Retina (tissue), 1 donor: ENCODE data around the gene C19orf25.
"Not testable (repeated sequence)": the region's sequence is repeated elsewhere in the genome, so short reads cannot be mapped to it uniquely, and the experiment has no call there.

Source experiments
- DNase-seq: peaks from one replicate; pipeline ENCODE4 v3.0.0-alpha.2; 2016

C19orf25 gene

DNA sequence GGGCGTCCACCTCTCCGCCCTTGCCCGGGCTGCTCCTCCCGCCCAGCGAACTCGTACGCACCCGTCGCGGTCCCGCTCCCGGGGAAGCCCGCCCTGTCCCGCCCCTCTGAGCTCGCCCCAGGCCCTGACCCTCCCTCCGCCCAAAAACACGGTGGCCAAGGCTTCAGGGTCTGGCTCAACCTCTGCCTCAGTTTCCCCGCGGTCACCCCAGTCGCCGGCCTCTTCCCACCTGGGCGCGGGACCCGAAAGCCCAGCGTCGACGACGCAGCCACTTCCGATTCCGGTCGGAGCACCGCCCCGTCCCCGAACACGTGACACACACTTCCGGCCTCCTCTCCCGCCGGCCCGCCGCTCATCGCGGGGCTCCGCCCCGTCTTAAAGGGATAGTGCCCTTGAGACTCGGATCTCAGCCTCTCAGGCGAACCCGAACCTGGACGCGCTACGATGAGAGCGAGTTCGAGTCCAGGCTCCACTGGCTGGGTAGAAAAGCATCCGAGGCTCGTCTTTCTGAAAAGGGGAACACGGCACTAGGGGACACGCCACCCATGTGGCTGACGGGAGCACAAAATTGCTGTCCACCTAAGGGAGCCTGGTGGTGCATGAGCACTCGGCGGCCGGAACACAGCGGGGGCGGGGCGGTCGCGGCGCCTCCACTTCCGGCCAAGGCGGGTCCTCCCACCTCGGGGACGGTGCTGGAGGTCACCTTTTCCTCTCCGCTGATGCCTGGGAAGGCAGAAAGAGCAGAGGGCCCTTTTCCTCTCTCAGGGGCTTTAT lies at the start of gene C19orf25:
Gene C19orf25 (minus strand): TSS at position 282 of the 774 bp plus-strand sequence. CDS start 312 bp downstream, outside the sequence.
- peak; percentile 97 for DNase-seq

DNA sequence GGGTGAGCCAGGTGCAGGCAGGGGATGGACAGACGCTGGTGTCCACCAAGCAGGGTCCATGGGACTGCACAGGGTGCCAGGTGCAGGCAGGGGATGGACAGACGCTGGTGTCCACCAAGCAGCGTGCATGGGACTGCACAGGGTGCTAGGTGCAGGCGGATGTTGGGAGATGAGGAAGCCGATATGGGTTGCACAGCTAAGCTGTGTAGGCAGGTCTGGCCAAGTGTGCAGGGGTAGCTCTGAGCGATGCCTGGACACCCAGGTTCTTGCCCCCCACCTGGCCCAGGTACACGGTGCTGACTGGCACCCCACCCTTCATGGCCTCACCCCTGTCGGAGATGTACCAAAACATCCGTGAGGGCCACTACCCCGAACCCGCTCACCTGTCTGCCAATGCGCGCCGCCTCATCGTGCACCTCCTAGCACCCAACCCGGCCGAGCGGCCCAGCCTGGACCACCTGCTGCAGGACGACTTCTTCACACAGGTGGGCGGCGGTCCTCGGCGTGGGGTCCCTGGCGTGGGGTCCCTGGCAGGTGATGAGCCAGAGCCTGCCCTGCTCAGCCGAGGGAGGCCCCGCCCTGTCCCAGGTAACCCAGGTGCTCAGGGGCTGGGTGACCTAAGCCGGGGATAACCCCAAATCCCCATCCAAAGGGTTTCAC lies 48.8 kb upstream of the C19orf25 start:
- no peak for DNase-seq

DNA sequence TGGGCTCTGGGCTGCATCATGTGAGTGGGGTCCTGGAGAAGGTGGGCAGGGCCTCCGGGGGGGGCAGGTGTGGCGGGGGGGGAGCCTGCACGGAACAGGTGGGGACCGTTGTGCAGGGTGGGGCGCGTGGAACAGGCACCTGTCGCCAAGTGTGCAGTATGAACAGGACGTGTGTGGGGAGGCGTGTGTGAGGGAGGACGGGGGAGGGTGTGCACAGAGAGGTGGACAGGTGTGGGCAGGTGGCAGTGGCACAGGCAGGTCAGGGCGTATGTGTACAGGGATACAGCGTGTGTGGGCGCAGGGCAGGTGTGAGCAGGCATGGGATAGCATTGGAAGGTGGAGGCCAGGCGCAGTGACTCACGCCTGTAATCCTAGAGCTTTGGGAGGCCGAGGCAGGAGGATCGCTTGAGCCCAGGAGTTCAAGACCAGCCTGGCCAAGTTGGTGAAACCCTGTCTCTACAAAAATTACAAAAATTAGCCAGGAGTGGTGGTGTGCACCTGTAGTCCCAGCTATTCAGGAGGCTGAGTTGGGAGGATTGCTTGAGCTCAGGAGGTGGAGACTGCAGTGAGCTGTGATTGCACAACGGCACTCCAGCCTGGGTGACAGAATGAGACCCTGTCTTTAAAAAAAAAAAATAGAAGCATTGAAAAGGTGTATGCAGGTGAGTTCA lies 48.1 kb upstream of the C19orf25 start:
- DNase-seq = no peak

DNA sequence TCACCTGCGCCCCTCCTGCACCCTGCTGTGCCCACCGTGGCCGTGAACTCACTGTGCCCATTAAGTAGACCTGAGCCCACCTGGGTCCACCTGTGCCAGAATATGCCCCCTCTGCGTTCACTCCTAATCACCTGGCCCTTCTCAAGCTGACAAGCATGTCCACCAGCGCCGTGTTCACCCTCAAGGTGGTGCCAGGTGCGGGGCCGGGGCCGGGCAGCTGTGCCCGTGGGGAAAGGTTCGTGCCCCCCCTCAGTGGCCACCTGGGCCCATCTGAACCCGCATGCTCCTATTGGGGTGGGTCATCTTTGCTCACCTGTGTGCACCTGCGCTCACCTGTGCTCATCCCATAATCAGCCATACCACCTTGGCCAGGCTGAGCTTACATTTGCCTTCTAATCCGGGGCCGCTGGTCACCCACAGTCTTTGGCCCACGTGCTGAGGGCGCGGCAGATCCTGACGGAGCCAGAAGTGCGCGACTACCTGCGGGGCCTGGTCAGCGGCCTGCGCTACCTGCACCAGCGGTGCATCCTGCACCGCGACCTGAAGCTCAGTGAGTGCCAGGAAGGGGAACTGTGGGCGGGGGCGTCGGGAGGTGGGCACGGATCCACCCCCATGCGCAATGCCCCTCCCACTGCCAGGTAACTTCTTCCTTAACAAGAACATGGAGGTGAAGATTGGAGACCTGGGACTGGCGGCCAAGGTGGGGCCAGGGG lies 47.2 kb upstream of the C19orf25 start:
- no peak for DNase-seq

DNA sequence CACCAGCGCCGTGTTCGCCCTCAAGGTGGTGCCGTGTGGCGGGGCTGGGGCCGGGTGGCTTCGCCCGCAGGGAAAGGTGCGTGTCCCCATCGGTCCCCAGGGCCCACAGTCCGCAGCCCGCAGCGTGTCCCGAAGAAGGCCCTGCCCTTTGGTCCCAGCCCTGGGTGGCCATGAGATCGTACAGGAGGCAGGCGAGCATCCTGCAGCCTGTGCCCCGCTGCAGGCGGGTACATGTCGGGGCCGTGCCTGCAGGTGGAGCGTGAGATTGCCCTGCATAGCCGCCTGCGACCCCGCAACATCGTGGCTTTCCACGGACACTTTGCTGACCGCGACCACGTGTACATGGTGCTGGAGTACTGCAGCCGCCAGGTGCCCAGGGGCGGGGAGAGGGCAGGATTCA lies 46.3 kb upstream of the C19orf25 start:
- no peak for DNase-seq

DNA sequence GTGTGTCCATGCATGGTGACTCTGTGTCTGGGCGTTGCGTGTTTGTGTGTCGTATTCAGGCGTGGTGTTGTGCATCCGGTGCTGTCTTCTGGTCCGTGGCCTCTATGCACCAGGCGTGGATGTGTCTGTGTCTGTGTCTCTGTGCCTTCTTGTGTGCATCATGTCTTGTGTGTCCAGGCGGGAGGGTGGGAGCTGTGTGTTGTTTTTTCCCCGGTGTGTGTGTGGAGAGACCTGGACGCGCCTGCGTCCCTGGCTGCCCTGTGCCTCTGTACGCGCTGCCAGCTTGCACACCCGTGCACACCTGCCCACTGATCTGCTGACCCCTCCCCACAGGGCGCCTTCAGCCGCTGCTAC lies 45.9 kb upstream of the C19orf25 start:
- DNase-seq = no peak

DNA sequence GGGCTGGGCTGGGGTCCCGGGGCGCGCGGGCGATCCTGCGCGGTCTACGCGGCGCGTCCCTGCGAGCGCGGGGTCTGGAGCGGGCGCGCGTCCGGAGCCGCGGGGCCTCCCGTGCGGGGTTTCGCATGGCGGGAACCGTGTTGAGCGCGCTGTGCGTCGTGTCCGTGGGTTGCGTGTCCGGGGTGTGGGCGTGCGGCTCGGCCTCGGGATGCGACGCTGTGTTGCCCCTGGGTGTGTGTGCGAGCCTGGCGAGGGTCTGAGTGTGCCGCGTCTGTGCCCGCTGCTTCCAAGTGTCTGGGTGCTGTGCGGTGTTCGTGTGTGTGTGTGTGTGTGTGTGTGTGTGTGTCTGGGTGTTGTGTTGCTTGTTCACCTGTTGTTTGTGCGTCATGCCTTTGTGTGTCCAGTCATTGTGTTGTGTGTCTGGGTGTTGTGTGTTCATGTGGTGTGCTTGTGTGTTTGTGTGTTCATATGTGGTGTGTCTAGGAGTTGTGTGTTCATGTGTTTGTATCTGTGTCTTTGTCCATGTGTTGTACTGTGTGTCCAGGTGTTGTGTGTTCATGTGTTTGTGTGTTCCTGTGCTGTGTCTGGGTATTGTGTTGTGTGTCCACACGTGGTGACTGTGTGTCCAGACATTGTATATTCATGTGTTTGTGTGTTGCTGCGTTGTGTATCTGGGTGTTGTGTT lies 45.4 kb upstream of the C19orf25 start:
- peak; percentile 52 for DNase-seq

DNA sequence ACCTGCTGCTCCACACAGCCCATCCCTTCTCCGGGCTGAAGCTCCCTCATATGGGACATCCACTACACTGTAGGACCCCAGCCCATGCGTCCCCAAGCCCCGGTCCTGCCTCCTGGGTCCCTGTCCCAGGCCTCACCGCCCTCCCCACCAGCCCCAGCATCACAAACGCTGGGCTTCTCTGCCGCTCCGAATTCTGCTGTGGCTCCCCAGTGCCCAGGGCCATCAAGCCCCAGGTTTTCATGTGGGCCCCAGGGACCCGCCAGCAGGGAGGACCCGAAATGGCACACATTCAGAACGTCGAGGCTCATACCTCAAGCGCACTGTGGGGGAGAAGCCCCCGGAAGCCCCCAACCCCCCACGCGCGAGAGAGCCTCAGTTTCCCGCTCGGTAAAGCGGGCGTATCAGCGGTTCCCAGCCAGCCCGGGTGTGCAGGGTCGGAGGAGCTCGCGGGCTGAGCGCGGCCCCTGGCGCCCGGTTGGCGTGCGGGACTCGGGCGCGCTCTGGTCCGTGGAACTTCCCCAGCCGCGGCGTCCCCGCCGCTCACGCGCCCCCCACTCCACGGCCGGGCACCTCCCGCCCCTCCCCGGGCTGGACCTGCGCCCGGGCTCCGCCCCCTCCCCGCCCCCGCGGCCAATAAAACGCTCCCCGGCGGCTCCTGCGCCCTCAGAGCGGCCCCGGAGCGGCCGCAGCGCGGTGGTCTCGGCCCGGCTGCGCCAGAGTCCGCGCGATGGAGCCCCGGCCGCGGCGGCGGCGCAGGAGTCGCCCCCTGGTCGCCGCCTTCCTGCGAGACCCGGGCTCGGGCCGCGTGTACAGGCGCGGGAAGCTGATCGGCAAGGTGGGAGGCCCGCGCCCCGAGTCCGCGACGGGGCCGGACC lies 44.6 kb upstream of the C19orf25 start, which contains the start of gene PLK5:
Gene PLK5 (plus strand): TSS at position 666 of the 875 bp plus-strand sequence. CDS start 2,920 bp downstream, outside the sequence.
- no peak for DNase-seq

DNA sequence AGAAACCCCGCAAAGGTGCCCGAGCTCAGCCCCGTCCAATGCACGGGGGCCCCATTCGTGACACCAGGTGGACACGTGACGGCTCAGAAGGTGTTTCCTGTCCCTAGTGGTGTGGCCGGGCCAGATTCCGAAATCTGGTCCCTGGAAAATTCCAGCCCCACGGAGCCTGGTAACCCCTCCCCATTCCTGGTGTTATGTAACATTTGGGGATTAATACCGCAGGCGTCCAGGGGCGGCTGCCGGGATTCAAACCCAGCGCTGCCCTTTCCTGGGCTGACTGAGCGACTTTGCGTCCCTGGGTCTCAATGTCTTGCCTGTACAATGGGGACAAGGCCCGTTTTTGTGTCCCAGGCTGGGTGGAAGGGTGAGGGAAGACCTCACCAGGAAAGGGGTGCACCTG lies 43.8 kb upstream of the C19orf25 start:
- DNase-seq = no peak

DNA sequence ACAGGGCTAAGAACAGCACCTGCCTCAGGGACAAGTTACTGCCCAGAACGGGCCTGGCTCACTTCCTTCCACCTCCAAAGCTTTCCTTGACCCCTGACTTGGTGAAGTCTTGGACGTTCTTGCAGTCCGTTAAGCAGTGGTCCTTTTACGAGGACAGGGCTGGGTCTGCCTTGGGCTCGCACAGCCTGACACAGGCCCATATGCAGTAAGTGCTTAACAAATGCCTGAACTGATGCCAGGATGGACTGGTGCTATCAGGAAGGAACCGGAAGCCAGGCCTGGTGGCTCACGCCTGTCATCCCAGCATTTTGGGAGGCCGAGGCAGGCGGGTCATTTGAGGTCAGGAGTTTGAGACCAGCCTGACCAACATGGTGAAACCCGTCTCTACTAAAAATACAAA lies 43.0 kb upstream of the C19orf25 start:
- no peak for DNase-seq

DNA sequence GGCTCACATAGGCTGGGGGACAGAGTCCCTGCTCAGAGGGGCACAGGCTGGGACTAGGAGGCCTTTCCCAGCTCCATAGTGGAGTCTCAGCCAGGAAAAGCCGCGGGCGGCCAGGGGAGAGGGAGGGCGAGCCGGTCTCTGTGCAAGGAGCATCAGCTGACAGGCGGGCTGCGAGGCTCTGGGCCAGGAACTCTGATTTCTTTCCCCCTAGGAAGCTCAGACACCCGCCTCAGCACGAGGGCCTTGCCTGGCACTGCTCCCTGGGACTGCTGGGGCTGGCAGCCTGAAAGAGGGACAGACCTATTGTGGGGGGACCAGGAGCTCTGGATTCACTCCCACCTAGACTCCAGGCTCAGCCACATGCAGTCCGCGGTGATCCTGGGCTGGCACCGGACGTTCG lies 42.6 kb upstream of the C19orf25 start:
- DNase-seq = no peak

DNA sequence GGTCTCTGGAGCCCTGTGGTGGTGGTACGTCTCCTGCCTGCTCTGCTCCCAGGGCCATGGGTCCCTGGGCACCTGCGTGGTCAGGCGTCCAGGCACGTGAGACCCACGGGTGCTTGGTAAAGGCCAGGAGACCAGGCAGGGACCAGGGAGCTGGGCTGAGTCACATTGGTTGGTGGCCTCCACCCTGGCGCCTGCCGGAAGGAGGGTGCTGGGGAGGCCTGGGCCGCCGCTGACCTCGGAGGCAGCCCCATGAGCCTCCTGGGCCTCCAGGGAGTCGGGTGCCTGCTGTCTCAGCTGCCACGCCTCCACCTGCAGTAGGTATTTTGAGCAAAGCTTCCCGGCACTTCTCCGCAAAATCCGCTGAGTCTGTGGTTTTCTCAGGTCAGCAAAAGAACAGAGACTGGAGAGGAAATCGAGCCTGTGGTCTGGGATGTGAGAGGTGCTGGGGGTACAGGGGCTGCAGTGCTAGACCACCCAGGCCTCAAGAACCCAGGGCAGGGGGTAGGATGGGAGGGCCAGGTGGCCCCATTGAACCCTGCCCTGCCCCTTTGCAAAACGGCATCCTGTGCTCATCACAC lies 41.3 kb upstream of the C19orf25 start:
- no peak for DNase-seq

DNA sequence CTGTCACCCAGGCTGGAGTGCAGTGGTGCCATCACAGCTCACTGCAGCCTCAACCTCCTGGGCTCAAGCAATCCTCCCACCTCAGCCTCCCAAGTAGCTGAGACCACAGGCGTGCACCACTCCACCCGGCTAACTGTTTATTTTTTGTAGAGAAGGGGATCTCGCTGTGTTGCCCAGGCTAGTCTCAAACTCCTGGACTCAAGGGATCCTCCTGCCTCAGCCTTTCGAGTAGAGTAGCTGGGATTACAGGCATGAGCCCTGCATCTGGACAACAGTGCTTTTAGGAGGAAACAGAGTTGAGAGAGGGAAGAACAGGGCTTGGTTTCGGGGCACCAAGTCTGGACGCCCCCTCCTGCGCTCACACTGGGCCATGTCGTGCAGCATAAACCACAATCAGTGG lies 40.8 kb upstream of the C19orf25 start:
- DNase-seq = not testable (repeated sequence)

DNA sequence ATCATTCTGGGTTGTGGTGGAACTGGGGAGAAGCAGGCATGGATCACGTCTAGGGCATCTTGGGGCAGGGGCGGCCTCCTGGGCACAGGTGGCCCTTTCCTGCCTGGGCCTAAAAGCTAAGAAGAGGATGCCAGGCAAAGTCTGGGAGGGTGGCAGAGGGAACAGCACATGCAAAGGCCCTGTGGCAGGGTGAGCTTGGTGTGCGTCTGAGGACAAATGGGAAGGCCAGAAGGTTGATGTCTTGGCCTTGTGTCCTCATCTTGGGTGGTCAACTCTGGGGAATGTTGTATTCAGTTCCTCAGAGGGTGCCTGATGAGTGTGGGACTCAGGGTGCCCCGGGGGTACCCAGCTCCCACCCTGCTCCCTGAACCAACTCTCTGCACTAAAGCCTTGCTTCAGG lies 39.5 kb upstream of the C19orf25 start:
- no peak for DNase-seq

DNA sequence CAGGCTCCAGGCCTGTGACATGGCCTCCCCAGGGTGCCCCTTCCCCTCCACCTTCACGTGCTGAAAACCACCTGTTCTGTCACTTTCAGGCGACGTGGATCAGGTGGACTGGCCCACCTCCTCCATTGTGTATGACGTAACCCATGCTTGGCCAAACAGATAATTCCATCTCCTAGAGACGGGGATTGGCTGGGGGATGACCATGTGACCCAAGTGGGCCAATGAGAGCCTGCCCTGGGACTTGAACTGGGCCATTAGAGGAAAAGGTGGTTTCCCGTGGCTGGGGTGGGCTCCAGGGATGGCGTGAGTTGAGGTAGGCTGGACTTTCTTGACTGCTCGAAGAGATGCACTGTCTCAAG lies 37.4 kb upstream of the C19orf25 start:
- DNase-seq = no peak

DNA sequence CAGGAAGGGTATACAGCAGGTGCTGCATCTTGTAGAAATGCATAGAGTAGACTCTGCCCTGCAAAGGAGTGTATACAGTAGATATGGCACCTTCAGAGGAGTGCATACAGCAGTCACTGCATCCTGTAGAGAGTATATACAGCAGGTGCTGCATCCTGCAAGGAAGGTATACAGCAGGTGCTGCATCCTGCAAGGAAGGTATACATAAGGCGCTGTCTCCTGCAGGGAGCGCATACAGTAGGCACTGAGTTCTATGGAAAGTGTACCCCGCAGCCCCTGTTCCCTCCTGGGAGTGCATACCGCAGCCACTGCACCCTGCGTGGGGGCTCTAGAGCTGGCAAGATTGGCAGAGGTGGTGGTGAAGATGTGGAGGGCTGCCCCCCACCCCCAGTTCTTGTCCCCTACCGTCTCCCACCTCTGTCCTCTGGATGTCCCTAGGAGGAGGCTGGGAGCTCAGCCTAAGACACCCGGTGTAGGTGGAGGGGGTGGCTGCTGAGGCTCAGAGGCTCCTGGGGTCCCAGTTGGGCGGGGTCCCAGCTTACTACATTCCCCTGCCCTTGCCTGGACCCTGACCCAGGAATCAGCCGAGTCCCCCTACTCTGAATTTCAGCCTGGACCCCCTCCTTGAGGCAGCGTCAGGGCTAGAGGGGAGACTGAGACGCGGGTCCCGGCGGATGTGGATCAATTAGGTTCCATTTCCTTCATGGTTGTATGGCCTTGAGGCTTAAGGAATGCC lies 36.1 kb upstream of the C19orf25 start:
- no peak for DNase-seq

DNA sequence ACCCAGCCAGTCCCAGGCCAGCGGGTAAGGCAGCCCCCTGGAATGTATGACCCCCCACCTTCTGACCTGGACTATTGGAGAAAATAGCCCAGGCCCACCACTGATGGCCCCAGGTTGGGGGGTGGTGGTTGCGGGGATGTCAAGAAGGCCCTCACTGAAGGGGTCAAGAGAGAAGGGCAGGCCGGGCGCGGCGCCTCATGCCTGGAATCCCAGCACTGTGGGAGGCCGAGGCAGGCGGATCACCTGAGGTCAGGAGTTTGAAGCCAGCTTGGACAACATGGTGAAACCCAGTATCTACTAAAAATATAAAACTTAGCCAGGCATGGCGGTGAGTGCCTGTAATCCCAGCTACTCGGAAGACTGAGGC lies 35.3 kb upstream of the C19orf25 start:
- no peak for DNase-seq

DNA sequence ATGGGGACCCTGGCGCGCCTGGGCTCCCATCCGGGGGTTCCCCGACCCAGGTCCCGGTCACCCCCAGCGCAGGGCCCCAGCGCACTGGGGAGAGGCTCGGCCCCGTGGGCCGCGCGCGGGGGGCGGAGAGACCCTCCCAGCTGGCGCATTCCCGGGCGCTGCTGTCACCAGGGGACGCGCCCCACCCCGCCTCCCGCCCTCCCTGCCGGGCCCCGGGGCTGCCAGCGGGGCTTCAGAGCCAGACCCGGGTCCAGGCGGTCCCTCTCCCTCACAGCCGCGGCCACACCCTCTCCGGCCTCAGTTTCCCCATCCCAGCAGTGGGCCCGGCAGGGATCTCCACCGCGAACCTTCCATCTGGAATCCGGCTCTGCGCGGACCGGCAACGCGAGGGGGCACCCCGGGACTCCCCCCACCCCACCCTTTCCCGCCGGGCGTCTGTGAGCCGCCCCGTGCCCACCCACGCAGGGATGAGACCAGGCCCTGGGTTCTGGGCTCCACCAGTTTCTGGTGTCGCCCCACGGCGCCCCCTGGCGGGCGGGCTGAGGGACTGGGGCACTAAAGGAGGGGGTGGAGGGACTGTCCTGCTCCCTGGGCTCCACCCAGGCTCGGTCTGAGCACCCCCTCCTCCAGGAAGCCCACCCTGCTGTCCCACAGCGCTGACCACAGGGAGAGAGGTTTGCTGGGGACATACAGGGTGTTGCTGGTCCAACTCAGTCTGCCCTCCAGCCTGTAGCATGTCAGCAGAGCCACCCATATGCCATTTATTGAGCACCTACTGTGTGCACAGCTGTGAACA lies 34.7 kb upstream of the C19orf25 start:
- DNase-seq = no peak

DNA sequence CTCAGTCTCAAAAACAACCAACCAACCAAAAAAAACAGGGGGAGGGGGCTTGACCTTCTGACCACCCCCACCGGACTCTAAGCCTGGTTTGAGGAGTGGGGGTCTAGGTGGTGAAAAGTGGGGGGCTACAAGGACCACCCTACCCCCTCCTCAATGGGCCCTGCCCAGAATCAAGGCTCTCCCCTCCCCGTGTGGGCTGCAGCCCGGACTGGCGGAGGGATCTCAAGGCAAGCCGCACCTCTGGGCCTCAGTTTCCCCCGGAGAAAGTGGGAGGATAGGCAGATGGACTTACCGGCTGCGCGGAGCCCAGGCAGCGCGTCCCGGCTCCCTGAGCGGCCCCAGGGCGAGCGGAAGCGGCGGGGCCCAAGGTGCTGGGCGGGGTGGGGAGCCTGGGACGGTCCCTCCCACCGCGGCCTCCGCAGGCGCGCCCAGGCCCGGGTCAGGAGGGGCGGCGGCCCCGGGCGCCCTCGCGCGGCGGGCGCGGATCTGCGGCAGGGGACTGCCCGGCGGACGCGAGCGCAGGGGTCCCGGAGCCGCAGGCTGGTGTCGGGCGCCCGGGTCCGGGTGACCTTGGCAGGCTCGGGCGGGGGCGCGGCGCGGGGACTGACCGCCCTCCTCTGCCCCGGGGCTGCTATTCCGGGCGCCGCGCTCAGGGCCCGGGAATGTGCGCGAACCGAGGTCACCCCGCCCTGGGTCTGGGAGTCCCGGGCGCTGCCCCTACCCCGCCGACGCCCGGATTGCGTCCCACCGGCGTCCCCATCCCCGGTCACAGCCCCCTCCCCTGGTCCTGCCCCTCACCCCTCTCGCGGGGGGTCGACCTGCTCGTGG lies 33.9 kb upstream of the C19orf25 start, which contains the start of gene ADAMTSL5:
Gene ADAMTSL5 (minus strand): TSS at position 349 of the 828 bp plus-strand sequence. CDS start 2,076 bp downstream, outside the sequence.
- no peak for DNase-seq
